ENCODE results near the gene ADAMTS15.

The ADAMTS15 gene

DNA sequence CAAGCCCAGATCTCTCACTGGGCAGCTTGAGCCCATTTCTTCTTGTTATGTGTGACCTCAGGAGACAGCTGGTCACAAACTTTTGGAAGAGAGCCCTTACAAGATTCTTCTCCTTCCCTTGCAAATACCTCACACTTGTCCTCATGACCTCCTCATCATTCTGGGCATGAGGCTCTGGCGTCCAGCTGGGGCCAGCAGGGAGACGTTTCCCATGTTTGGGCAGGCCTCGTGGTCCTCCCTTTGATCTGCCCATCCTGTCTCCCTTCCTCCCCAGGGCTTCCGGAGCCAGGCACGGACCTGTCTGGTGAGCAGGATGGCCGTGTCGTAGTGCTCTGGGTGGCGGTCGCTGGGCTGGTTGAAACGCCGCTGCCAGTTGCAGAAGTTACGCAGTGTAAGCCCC is 29.7 kb upstream of the ADAMTS15 start:
- Histone ChIP-seq H3K36me3 (no peaks in the 10 kb centered on the region), H3K27ac (peak overlapping the region in 1 of 2 donors; percentile 46), H3K27me3 (no peaks in the 10 kb centered on the region), H3K4me3 (no peak overlapping the region), H3K4me1 (peaks cover 0 to 20% (median 7%) of the 10 kb centered on the region in 4 donors), H3K9me3 (no peaks in the 10 kb centered on the region)
- intact Hi-C loops (cut with DNase I; ENCODE audit: low total_unique reads) = no loop called here
- TF ChIP-seq, protein P1, sequence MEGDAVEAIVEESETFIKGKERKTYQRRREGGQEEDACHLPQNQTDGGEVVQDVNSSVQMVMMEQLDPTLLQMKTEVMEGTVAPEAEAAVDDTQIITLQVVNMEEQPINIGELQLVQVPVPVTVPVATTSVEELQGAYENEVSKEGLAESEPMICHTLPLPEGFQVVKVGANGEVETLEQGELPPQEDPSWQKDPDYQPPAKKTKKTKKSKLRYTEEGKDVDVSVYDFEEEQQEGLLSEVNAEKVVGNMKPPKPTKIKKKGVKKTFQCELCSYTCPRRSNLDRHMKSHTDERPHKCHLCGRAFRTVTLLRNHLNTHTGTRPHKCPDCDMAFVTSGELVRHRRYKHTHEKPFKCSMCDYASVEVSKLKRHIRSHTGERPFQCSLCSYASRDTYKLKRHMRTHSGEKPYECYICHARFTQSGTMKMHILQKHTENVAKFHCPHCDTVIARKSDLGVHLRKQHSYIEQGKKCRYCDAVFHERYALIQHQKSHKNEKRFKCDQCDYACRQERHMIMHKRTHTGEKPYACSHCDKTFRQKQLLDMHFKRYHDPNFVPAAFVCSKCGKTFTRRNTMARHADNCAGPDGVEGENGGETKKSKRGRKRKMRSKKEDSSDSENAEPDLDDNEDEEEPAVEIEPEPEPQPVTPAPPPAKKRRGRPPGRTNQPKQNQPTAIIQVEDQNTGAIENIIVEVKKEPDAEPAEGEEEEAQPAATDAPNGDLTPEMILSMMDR (IDR thresholded peaks at IDR 0.05) = no peak
- no peak for DNase-seq

DNA sequence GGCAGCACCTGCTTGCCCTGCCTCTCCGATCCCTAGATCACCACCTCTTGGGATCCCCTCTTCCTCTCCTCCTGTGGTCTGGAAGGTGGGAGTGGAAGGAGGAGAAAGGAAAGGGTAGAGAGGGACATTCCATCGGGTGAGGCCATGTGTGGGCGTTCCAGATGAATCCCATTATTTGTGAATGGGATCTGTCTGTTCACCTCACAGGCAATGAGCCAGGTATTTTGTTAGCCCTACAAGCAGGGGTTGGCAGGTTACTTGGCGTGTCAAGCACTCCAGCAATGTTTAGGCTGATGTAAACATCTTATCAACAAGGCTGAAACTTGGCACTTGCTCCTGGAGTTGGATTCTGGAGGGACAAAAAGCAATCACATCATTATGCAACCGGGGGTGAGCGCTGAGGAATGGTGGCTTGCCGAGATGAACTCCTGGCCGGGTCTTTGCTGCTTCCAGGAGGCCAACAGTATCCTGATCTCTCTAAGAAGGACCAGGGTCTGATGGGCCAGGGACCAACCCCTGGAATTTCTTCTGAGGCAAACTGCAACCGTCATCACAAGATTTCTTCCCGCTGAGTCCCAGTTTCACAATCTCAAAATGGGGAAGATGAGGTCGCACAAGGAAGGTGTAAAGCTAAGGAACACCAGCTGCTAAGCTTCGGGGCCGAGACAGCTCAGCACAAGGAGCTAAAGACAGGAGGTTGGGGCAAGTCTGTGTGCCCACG is 27.8 kb upstream of the ADAMTS15 start:
- intact Hi-C loops (cut with DNase I; ENCODE audit: low total_unique reads) = no loop called here

DNA sequence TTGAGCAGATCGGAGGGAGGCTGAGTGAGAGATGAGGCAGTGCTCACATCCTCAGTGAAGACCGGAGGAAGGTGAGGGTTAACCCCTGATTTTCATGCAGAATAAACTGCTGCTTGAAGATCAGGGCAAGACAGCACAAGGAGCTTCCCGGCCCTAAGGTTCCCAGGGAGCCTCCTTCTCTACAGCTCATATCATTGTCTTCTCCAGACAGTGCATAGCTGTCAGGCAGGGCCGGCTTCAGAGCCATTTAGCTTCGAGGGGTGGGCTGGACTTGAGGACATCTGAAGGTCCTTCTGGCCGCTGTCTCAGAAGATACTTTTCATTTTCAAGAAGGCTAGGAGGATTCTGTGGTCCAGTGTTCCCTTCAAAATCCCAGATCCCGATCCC is 27.3 kb upstream of the ADAMTS15 start:
- DNase-seq = no peak
- H3K27me3 ChIP-seq = no peaks in the 10 kb centered on the region
- H3K36me3 ChIP-seq = no peaks in the 10 kb centered on the region
- H3K4me1 ChIP-seq = peaks cover 0 to 15% (median 2%) of the 10 kb centered on the region in 4 donors
- H3K4me3 ChIP-seq = no peak overlapping the region
- TF ChIP-seq, protein P1 (IDR thresholded peaks at IDR 0.05) = no peak
- peak overlapping the region in 1 of 2 donors; percentile 41 for H3K27ac ChIP-seq
- intact Hi-C loops (cut with DNase I; ENCODE audit: low total_unique reads) = no loop called here
- H3K9me3 ChIP-seq = no peaks in the 10 kb centered on the region

More for the DNA sequence above, 27.8 kb upstream of the ADAMTS15 start:
- Histone ChIP-seq H3K4me3 (no peak overlapping the region), H3K9me3 (no peaks in the 10 kb centered on the region), H3K4me1 (peaks cover 0 to 9% (median 2%) of the 10 kb centered on the region in 4 donors), H3K36me3 (no peaks in the 10 kb centered on the region), H3K27ac (peak overlapping the region; percentile 41 to 46), H3K27me3 (no peaks in the 10 kb centered on the region)
- DNase-seq = no peak
- TF ChIP-seq, protein P1 (IDR thresholded peaks at IDR 0.05) = no peak

DNA sequence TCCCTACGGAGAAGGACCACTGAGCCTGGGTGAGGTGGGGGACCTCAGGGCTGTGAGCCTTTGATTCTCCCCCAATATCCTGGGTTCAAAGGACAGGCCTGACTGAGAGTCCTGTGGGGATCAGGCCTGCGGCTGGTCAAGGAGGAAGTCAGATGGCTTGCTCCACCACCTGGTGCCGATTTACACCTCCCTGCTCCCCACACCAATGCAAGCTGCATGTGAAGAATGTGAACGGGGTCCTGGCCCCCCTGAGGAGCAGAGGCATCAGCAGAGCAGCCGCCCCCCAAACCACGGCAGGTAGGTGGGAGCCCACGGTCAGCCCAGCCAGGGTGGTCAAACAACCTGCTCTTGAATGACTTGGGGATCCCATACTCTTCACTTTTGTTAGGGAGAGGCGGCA is 26.7 kb upstream of the ADAMTS15 start:
- TF ChIP-seq, protein P1 (IDR thresholded peaks at IDR 0.05) = no peak
- Histone ChIP-seq H3K27ac (no peak overlapping the region), H3K27me3 (no peaks in the 10 kb centered on the region), H3K4me1 (peaks cover 0 to 20% (median 5%) of the 10 kb centered on the region in 4 donors), H3K36me3 (no peaks in the 10 kb centered on the region), H3K4me3 (no peak overlapping the region), H3K9me3 (no peaks in the 10 kb centered on the region)
- intact Hi-C loops (cut with DNase I; ENCODE audit: low total_unique reads) = no loop called here
- DNase-seq = no peak

DNA sequence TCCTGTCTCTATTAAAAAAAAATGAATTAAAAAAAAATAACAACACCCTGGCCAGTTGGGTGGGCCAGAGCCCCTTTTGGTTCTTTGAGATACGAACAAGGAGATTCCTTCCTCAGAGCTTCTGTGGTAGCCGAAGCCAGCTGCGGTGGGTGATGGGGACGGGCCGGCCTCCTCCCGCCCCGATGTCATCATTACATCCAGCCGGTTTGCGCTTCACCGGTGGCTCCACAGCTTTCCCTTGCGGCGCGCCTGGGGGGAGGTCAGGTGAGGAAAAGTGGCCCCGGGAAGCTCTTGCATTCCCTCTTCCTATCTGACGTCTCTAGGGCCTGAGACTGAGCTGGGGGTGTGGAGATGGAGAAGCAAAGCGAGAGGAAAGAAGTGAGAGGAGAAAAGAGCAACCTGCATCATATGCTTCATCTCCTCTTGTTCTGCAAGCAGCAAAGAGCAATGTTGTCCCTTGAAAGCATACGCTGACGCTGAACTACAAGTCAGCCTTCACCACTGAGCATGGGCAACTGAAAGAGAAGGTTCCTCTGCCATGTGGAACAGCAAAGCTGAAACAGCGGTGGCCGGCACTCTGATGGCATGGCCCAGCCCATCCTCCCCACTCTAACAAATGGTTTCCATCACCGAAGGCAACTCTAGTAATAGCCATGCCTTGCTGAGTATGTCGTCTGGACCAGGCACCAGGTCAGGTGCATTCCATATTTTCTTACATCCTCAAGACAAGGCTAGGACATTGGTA is 26.0 kb upstream of the ADAMTS15 start:
- no peak for DNase-seq
- intact Hi-C loops (cut with DNase I; ENCODE audit: low total_unique reads) = no loop called here
- H3K4me3 ChIP-seq = no peak overlapping the region
- no peaks in the 10 kb centered on the region for H3K36me3 ChIP-seq
- TF ChIP-seq, protein P1 (IDR thresholded peaks at IDR 0.05) = no peak
- no peak overlapping the region for H3K27ac ChIP-seq
- H3K27me3 ChIP-seq = no peaks in the 10 kb centered on the region
- no peaks in the 10 kb centered on the region for H3K9me3 ChIP-seq
- peaks cover 0 to 27% (median 11%) of the 10 kb centered on the region in 4 donors for H3K4me1 ChIP-seq

Measured in tibial artery (tissue), 4 donors.